NCI-H2029 (cell line): Measurements from ENCODE around the gene CTNND2.

Experiments used
- DNase-seq: peaks from one replicate; lab custom pipeline; 2025; lab: John Stamatoyannopoulos, UW

Gene CTNND2

GRCh38 chr5:10985091-10985720 lies 919.0 kb downstream of the CTNND2 start:
- DNase-seq: no peak

- no peak for DNase-seq
Observed at GRCh38 chr5:10984021-10984715, 920.1 kb downstream of the CTNND2 start.

GRCh38 chr5:10982626-10983025 lies 921.6 kb downstream of the CTNND2 start:
- DNase-seq: no peak

GRCh38 chr5:10981932-10982331 lies 922.3 kb downstream of the CTNND2 start:
- DNase-seq: no peak

- DNase-seq: no peak
Observed at GRCh38 chr5:10977011-10977410, 927.2 kb downstream of the CTNND2 start.

- no peak for DNase-seq
Observed at GRCh38 chr5:10975945-10976344, 928.3 kb downstream of the CTNND2 start.

GRCh38 chr5:10974850-10975249 lies 929.4 kb downstream of the CTNND2 start:
- no peak for DNase-seq

- no peak for DNase-seq
Observed at GRCh38 chr5:10973316-10973715, 930.9 kb downstream of the CTNND2 start.

GRCh38 chr5:10969684-10970180 lies 934.5 kb downstream of the CTNND2 start:
- no peak for DNase-seq

- no peak for DNase-seq
Observed at GRCh38 chr5:10964806-10965205, 939.4 kb downstream of the CTNND2 start.

GRCh38 chr5:10958728-10959127 lies 945.5 kb downstream of the CTNND2 start:
- no peak for DNase-seq

- DNase-seq: no peak
Observed at GRCh38 chr5:10949856-10950630, 954.2 kb downstream of the CTNND2 start.

- DNase-seq: no peak
Observed at GRCh38 chr5:10946050-10946449, 958.2 kb downstream of the CTNND2 start.

GRCh38 chr5:10941900-10942299 lies 962.3 kb downstream of the CTNND2 start:
- DNase-seq: no peak

- no peak for DNase-seq
Observed at GRCh38 chr5:10936081-10936855, 968.0 kb downstream of the CTNND2 start.

GRCh38 chr5:10935536-10935935 lies 968.7 kb downstream of the CTNND2 start:
- no peak for DNase-seq

- DNase-seq: no peak
Observed at GRCh38 chr5:10934783-10935355, 969.4 kb downstream of the CTNND2 start.

- no peak for DNase-seq
Observed at GRCh38 chr5:10933121-10933520, 971.1 kb downstream of the CTNND2 start.

GRCh38 chr5:10932426-10932825 lies 971.8 kb downstream of the CTNND2 start:
- DNase-seq: no peak

GRCh38 chr5:10927608-10928007 lies 976.6 kb downstream of the CTNND2 start:
- DNase-seq: no peak

GRCh38 chr5:10923310-10923709 lies 980.9 kb downstream of the CTNND2 start:
- DNase-seq: no peak
